ENCODE data around the gene CEP104. TPM values are rescaled to one million over a fixed set of nuclear protein-coding genes. Genes with fewer than 3 reads are reported as not detected.

The CEP104 gene
- total and polyA plus RNA-seq, 10 of the 15 experiments (the other 5 are each of a cell fraction or from before 2014, with no cell fraction given): 7.2 to 34.8 (median 19.3) TPM

DNA sequence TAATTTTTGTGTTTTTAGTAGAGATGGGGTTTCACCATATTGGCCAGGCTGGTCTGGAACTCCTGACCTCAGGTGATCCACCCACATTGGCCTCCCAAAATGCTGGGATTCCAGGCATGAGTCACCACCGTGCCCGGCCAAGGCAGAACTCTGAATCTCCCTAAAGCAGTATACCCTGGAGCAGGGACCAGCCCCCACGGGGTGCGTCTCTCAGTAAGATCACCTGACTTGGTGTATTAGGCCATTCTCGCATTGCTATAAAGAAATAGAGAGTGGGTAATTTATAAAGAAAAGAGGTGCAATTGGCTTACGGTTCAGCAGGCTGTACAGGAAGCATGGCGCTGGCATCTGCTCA, 14.4 kb upstream of the CEP104 start (continued):
- TF ChIP-seq SMAD5 (IDR thresholded peaks at IDR 0.05; ENCODE audit: low read depth) (no peak), HCFC1 (IDR thresholded peaks at IDR 0.05; ENCODE audit: low read length) (no peak), HDAC2 (IDR thresholded peaks at IDR 0.05) (no peak), ZNF592 (IDR thresholded peaks at IDR 0.05) (no peak), KLF5 (IDR thresholded peaks at IDR 0.05; ENCODE audit: partially characterized antibody) (no peak)
- TF ChIP-seq, protein P1, sequence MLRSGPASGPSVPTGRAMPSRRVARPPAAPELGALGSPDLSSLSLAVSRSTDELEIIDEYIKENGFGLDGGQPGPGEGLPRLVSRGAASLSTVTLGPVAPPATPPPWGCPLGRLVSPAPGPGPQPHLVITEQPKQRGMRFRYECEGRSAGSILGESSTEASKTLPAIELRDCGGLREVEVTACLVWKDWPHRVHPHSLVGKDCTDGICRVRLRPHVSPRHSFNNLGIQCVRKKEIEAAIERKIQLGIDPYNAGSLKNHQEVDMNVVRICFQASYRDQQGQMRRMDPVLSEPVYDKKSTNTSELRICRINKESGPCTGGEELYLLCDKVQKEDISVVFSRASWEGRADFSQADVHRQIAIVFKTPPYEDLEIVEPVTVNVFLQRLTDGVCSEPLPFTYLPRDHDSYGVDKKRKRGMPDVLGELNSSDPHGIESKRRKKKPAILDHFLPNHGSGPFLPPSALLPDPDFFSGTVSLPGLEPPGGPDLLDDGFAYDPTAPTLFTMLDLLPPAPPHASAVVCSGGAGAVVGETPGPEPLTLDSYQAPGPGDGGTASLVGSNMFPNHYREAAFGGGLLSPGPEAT (IDR thresholded peaks at IDR 0.05; ENCODE audit: low read depth): no peak
- TF ChIP-seq, protein P2, sequence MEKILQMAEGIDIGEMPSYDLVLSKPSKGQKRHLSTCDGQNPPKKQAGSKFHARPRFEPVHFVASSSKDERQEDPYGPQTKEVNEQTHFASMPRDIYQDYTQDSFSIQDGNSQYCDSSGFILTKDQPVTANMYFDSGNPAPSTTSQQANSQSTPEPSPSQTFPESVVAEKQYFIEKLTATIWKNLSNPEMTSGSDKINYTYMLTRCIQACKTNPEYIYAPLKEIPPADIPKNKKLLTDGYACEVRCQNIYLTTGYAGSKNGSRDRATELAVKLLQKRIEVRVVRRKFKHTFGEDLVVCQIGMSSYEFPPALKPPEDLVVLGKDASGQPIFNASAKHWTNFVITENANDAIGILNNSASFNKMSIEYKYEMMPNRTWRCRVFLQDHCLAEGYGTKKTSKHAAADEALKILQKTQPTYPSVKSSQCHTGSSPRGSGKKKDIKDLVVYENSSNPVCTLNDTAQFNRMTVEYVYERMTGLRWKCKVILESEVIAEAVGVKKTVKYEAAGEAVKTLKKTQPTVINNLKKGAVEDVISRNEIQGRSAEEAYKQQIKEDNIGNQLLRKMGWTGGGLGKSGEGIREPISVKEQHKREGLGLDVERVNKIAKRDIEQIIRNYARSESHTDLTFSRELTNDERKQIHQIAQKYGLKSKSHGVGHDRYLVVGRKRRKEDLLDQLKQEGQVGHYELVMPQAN (conservative IDR thresholded peaks at IDR 0.05): no peak
